Panc1 (cell line): ENCODE measurements around the gene NEK8.

Experiments used
- POLR2AphosphoS5 ChIP-seq: IDR thresholded peaks from 2 replicates; pipeline ENCODE4 v1.6.1; 2012; ENCODE audit warnings: mild to moderate bottlenecking, low read depth, low read length, moderate library complexity
- SIN3A ChIP-seq: IDR thresholded peaks from 2 replicates; pipeline ENCODE4 v1.6.1; 2012; ENCODE audit warnings: low read depth, mild to moderate bottlenecking, low read length, moderate library complexity, borderline replicate concordance; ENCODE audit not compliant: insufficient read depth
- TF ChIP-seq, protein P1 (sequence below): fragments of 450-650 bp; IDR thresholded peaks from 2 replicates; pipeline ENCODE4 v1.5.1; 2017; ENCODE audit warnings: mild to moderate bottlenecking
- TF ChIP-seq, protein P2 (sequence below), 2 experiments: IDR thresholded peaks; 2 replicates each; pipeline ENCODE4 v1.6.1; 2011 to 2012; ENCODE audit warnings: low read depth in 2 of 2, control low read depth in 1 of 2, low read length in 1 of 2, mild to moderate bottlenecking in 1 of 2, moderate library complexity in 1 of 2; ENCODE audit not compliant: insufficient read depth in 1 of 2

DNA sequence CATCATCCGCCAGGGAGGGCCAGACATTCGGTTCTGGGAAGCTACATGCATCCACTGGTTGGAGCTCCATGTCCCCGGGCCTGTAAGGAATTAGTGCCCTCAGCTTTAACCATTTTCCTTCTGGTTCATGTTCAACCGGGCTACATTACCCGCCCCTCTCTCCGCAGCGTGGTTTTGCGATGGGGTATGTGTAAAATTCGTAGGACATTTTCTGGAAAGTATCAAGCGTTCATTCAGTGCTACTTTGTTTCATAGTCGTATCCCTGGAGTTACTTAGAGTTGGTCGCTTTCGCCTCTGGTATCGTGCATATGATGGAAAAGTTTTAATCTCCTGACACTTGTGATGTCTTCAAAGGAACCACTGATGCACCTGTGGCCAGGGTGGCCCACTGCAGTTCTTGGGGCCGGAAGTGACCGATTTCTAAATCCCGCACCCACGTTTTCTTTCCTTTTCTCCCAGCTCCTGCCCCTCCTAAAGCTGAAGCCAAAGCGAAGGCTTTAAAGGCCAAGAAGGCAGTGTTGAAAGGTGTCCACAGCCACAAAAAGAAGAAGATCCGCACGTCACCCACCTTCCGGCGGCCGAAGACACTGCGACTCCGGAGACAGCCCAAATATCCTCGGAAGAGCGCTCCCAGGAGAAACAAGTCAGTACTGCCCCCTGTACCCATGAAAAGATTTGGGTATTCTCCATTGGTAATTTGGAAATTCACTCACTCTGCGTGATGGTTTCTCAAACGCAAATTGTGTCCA lies 8.2 kb upstream of the NEK8 start:
- TF ChIP-seq, protein P1, sequence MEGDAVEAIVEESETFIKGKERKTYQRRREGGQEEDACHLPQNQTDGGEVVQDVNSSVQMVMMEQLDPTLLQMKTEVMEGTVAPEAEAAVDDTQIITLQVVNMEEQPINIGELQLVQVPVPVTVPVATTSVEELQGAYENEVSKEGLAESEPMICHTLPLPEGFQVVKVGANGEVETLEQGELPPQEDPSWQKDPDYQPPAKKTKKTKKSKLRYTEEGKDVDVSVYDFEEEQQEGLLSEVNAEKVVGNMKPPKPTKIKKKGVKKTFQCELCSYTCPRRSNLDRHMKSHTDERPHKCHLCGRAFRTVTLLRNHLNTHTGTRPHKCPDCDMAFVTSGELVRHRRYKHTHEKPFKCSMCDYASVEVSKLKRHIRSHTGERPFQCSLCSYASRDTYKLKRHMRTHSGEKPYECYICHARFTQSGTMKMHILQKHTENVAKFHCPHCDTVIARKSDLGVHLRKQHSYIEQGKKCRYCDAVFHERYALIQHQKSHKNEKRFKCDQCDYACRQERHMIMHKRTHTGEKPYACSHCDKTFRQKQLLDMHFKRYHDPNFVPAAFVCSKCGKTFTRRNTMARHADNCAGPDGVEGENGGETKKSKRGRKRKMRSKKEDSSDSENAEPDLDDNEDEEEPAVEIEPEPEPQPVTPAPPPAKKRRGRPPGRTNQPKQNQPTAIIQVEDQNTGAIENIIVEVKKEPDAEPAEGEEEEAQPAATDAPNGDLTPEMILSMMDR, result no peak
- TF ChIP-seq, protein P2, sequence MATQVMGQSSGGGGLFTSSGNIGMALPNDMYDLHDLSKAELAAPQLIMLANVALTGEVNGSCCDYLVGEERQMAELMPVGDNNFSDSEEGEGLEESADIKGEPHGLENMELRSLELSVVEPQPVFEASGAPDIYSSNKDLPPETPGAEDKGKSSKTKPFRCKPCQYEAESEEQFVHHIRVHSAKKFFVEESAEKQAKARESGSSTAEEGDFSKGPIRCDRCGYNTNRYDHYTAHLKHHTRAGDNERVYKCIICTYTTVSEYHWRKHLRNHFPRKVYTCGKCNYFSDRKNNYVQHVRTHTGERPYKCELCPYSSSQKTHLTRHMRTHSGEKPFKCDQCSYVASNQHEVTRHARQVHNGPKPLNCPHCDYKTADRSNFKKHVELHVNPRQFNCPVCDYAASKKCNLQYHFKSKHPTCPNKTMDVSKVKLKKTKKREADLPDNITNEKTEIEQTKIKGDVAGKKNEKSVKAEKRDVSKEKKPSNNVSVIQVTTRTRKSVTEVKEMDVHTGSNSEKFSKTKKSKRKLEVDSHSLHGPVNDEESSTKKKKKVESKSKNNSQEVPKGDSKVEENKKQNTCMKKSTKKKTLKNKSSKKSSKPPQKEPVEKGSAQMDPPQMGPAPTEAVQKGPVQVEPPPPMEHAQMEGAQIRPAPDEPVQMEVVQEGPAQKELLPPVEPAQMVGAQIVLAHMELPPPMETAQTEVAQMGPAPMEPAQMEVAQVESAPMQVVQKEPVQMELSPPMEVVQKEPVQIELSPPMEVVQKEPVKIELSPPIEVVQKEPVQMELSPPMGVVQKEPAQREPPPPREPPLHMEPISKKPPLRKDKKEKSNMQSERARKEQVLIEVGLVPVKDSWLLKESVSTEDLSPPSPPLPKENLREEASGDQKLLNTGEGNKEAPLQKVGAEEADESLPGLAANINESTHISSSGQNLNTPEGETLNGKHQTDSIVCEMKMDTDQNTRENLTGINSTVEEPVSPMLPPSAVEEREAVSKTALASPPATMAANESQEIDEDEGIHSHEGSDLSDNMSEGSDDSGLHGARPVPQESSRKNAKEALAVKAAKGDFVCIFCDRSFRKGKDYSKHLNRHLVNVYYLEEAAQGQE (IDR thresholded peaks at IDR 0.05; ENCODE audit: insufficient read depth in 1 of 2, low read depth in 2 of 2, low read length in 1 of 2), result no peak
- TF ChIP-seq POLR2AphosphoS5 (no peak; the same call in 1 of the 2 replicates), SIN3A (no peak)
